Right lobe of liver (tissue), 6 donors: Measurements from ENCODE around the gene GPC4. TPM values are rescaled to one million over a fixed set of nuclear protein-coding genes. Genes with fewer than 3 reads are reported as not detected.
"Not testable (repeated sequence)": the region's sequence is repeated elsewhere in the genome, so short reads cannot be mapped to it uniquely, and the experiment has no call there.

Experiments used
- ATAC-seq, 4 donors: fragments of 200-7000 bp; cut with Tn5 transposase; one replicate each; pipeline ENCODE4 v1.9.1; 2020; ENCODE audit warnings: mild to moderate bottlenecking in 4 of 4, moderate library complexity in 4 of 4
- DNase-seq, 3 donors: peaks; one replicate each; pipeline ENCODE4 v3.0.0-alpha.2; 2020
- H3K27ac ChIP-seq, 3 donors: fragments of 200-600 bp; one replicate each; pipeline ENCODE4 v1.8.0; 2022
- H3K27me3 ChIP-seq, 2 donors: fragments of 200-600 bp; one replicate each; pipeline ENCODE4 v1.8.0; 2022
- H3K36me3 ChIP-seq, 4 donors: fragments of 200-600 bp; sonication (generic) in 1 of 4; one replicate each; pipeline versions ENCODE4 v1.5.1 to v1.8.0; 2017 to 2022; ENCODE audit warnings: control low read depth in 1 of 4
- H3K4me1 ChIP-seq, 4 donors: fragments of 200-600 bp; sonication (generic) in 1 of 4; one replicate each; pipeline versions ENCODE4 v1.5.1 to v1.8.0; 2017 to 2022; ENCODE audit warnings: control low read depth in 1 of 4
- H3K4me3 ChIP-seq, 3 donors: fragments of 200-600 bp; one replicate each; pipeline ENCODE4 v1.8.0; 2022
- H3K9me3 ChIP-seq, 4 donors: fragments of 200-600 bp; sonication (generic) in 1 of 4; one replicate each; pipeline versions ENCODE4 v1.5.1 to v1.8.0; 2017 to 2022; ENCODE audit warnings: control low read depth in 1 of 4
- POLR2A ChIP-seq: fragments of 450-650 bp; IDR thresholded peaks from one replicate; pipeline ENCODE4 v1.6.1; 2017; ENCODE audit warnings: antibody characterized with exemption, mild to moderate bottlenecking
- WGBS: methylation state at CpG from one replicate; pipeline ENCODE4 v1.1.6; 2018; ENCODE audit warnings: low coverage, low lambda C conversion rate; ENCODE audit not compliant: insufficient coverage; ENCODE audit errors: missing lambda C conversion rate; 5-methylcytosine and 5-hydroxymethylcytosine counted together
- intact Hi-C, 2 donors: fragments of 100-400 bp; cut with DNase I; formaldehyde crosslinking; loops; one replicate each; pipeline versions ENCODE4 v1.11.2 to v1.14.1; 2022
- total RNA-seq, 6 experiments: library from RNA; depleted of rRNA in 2 of 6; stranded (reverse); fragments of >200 nt in 2 of 6; fragmentation: NEBNext Ultra II Directional in 3 of 6; extraction: Animal tissue kit (Norgen Biotek cat#: 25700) in 3 of 6; gene quantifications; one replicate each; pipeline versions ENCODE4 v1.1.0 to v1.2.4, GENCODE V29; 2016 to 2023
- TF ChIP-seq, protein P1 (sequence below), 4 donors: fragments of 200-600 bp in 3 of 4; fragments of 450-650 bp in 1 of 4; IDR thresholded peaks; one replicate each; pipeline versions ENCODE4 v1.5.1 to v1.8.0; 2016 to 2022; ENCODE audit warnings: antibody characterized with exemption in 4 of 4, mild to moderate bottlenecking in 2 of 4
- donor health status: DM: no; HTN: yes; CAD: no.
- donor health status: DM: no; HTN: no; CAD: no.
- donor health status: DM: no; HTN: no; CAD: no.
- donor health status: DM: no; HTN: yes; CAD: no.
- donor health status: DM: no; HTN: yes; CAD: no.

The GPC4 gene
- total RNA-seq, 6 experiments from 2014 or later: 0.88 to 2.3 (median 1.2) TPM

DNA sequence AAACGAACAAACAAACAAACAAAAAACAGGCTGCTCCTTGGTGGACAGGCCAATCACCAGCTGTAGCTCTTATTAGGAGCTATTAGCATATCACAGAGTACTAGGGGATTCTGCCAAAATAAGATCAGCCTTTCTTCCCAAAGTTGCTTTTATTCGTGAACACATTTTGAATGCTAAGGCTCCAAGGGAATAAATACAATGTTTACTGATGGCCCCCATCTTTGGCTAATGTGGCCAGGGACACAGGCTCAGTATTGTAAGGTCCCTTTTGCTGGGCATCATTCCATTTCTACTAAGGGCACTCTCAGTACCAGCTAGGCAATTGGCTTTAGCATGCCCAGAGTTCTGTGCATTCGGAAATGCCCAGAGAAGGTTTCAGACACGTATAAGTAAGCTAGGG is 84.3 kb downstream of the GPC4 start:
- DNase-seq: no peak
- no peaks in the 10 kb centered on the region for H3K9me3 ChIP-seq
- TF ChIP-seq, protein P1, sequence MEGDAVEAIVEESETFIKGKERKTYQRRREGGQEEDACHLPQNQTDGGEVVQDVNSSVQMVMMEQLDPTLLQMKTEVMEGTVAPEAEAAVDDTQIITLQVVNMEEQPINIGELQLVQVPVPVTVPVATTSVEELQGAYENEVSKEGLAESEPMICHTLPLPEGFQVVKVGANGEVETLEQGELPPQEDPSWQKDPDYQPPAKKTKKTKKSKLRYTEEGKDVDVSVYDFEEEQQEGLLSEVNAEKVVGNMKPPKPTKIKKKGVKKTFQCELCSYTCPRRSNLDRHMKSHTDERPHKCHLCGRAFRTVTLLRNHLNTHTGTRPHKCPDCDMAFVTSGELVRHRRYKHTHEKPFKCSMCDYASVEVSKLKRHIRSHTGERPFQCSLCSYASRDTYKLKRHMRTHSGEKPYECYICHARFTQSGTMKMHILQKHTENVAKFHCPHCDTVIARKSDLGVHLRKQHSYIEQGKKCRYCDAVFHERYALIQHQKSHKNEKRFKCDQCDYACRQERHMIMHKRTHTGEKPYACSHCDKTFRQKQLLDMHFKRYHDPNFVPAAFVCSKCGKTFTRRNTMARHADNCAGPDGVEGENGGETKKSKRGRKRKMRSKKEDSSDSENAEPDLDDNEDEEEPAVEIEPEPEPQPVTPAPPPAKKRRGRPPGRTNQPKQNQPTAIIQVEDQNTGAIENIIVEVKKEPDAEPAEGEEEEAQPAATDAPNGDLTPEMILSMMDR (IDR thresholded peaks at IDR 0.05): no peak
- no peak for TF ChIP-seq POLR2A
- no peaks in the 10 kb centered on the region for H3K36me3 ChIP-seq
- H3K4me1 ChIP-seq: no peaks in the 10 kb centered on the region
- H3K27ac ChIP-seq: no peak overlapping the region
- no peak overlapping the region for H3K4me3 ChIP-seq
- H3K27me3 ChIP-seq: peaks cover 0 to 5% of the 10 kb centered on the region in 2 donors
- 31% methylated on average over 3 of the region's 4 CpGs for WGBS
- intact Hi-C loops: no loop called here
- ATAC-seq: no peak

DNA sequence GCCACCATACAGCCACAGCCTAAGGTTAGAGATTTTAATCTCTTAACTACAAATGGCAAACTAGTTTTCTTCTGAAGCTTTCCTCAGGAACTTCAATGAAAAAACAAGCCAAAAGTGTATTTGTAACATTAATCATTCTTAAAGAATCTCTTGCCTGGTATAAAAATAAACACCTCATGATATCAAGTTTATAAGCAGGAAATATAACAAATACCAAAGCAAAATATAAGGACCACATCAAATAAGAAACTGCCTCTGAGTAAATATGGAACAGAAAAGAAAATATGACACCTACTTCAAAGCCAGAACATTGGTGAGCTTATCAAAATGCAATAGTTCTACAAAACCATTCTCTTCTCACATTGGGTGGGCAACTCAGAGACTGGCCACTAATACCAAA is 89.9 kb downstream of the GPC4 start:
- no peaks in the 10 kb centered on the region for H3K27me3 ChIP-seq
- intact Hi-C loops: no loop called here
- no peak for ATAC-seq
- H3K4me3 ChIP-seq: no peak overlapping the region
- no peaks in the 10 kb centered on the region for H3K9me3 ChIP-seq
- no peak overlapping the region for H3K27ac ChIP-seq
- no peak for TF ChIP-seq POLR2A
- TF ChIP-seq, protein P1 (IDR thresholded peaks at IDR 0.05): no peak
- DNase-seq: no peak
- no peaks in the 10 kb centered on the region for H3K4me1 ChIP-seq
- H3K36me3 ChIP-seq: no peaks in the 10 kb centered on the region

DNA sequence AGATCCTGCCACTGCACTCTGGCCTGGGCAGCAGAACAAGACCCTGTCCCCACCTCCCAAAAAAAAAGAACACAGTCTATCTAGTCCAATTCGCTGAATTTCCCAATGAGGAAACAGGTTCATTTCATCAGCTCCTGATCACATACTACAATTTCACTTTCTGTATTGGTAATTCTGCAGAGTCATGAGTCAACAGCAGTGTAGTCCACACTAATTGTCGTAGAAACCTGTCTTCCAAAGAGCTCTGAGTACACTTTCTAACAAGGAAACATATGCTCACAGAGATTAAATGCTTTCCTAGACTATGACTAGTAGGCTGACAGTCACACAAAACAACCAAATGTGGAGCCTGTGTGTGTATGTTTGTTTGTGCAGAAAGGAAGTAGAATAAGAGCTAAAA is 91.9 kb downstream of the GPC4 start:
- Histone ChIP-seq H3K4me1 (no peaks in the 10 kb centered on the region), H3K27me3 (no peaks in the 10 kb centered on the region), H3K27ac (no peak overlapping the region), H3K36me3 (no peaks in the 10 kb centered on the region), H3K9me3 (no peaks in the 10 kb centered on the region), H3K4me3 (no peak overlapping the region)
- ATAC-seq (no peak), DNase-seq (no peak)
- TF ChIP-seq, protein P1 (IDR thresholded peaks at IDR 0.05): no peak
- no peak for TF ChIP-seq POLR2A
- intact Hi-C loops: no loop called here
- WGBS: 22% methylated on average over 2 of the region's 2 CpGs

GRCh38 chrX:133322269-133322668 is 93.0 kb downstream of the GPC4 start:
- ATAC-seq, intact Hi-C loops: not testable (repeated sequence)

DNA sequence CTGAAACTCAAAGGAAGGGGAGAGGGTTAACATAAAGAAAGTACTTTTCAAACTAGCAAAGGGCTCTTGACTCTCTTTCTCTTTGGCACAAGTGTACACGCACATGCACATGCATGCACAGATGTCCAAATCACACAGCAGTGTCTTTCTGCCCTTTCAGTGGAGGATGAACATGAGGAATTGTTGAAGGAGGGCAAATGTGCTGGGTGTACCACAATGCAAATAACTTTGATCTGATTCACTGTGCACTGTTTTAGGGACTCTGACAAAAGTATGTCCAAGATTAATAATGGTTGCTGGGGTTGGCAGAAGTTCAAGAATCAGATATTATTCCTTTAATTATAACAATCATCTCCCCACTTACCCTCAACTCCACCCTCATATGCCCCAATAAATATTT is 93.8 kb downstream of the GPC4 start:
- peaks cover 0 to 4% of the 10 kb centered on the region in 2 donors for H3K27me3 ChIP-seq
- WGBS: 57% methylated on average over 1 of the region's 1 CpG

More at GRCh38 chrX:133322269-133322668, 93.0 kb downstream of the GPC4 start:
- 63% methylated on average over 9 of the region's 9 CpGs for WGBS
- not testable (repeated sequence) for H3K27me3 ChIP-seq, H3K4me1 ChIP-seq, DNase-seq, H3K4me3 ChIP-seq, H3K9me3 ChIP-seq, H3K27ac ChIP-seq, H3K36me3 ChIP-seq

More for the DNA sequence above, 93.8 kb downstream of the GPC4 start:
- intact Hi-C loops: no loop called here
- TF ChIP-seq, protein P1 (IDR thresholded peaks at IDR 0.05): no peak
- no peak for TF ChIP-seq POLR2A
- no peaks in the 10 kb centered on the region for H3K9me3 ChIP-seq
- H3K4me1 ChIP-seq: no peaks in the 10 kb centered on the region
- DNase-seq (no peak), ATAC-seq (no peak)
- no peaks in the 10 kb centered on the region for H3K36me3 ChIP-seq
- no peak overlapping the region for H3K27ac ChIP-seq
- H3K4me3 ChIP-seq: no peak overlapping the region
